Muscle layer of colon (tissue), 2 donors: ENCODE data around the gene HSD3B7.

ENCODE experiments used
- H3K27ac ChIP-seq: one replicate; pipeline ENCODE4 v1.7.0; 2013; ENCODE audit warnings: low read depth, mild to moderate bottlenecking, low read length, moderate library complexity
- H3K27me3 ChIP-seq, 2 donors: one replicate each; pipeline ENCODE4 v1.7.0; 2013; ENCODE audit warnings: low read length in 2 of 2, mild to moderate bottlenecking in 2 of 2; ENCODE audit not compliant: insufficient read depth in 2 of 2, control insufficient read depth in 1 of 2
- H3K36me3 ChIP-seq: one replicate; pipeline ENCODE4 v1.7.0; 2013; ENCODE audit warnings: mild to moderate bottlenecking, low read length; ENCODE audit not compliant: insufficient read depth
- H3K4me1 ChIP-seq: one replicate; pipeline ENCODE4 v1.7.0; 2013; ENCODE audit warnings: mild to moderate bottlenecking, low read length; ENCODE audit not compliant: insufficient read depth
- H3K4me3 ChIP-seq, 2 donors: one replicate each; pipeline ENCODE4 v1.7.0; 2013; ENCODE audit warnings: low read length in 2 of 2, low read depth in 1 of 2, mild to moderate bottlenecking in 1 of 2, moderate library complexity in 1 of 2
- H3K9ac ChIP-seq: one replicate; pipeline ENCODE4 v1.7.0; 2013; ENCODE audit warnings: low read length
- H3K9me3 ChIP-seq: one replicate; pipeline ENCODE4 v1.7.0; 2013; ENCODE audit warnings: mild to moderate bottlenecking, low read length
- donor health status: abdominal sarcoma.
- donor health status: Adenocarcinoma of cecum.

HSD3B7 gene

DNA sequence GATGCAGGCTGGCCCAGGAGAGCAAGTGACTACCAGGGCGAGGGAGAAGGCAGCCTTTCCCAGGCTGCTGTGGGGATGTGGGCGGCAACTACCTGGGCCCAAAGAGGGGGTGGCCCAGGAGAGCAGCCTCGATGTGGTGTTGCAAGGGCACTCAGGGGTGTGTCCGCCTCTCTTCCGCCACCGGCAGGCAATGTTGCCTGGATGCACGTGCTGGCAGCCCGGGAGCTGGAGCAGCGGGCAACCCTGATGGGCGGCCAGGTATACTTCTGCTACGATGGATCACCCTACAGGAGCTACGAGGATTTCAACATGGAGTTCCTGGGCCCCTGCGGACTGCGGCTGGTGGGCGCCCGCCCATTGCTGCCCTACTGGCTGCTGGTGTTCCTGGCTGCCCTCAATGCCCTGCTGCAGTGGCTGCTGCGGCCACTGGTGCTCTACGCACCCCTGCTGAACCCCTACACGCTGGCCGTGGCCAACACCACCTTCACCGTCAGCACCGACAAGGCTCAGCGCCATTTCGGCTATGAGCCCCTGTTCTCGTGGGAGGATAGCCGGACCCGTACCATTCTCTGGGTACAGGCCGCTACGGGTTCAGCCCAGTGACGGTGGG is 2.7 kb downstream of the HSD3B7 start:
- peaks cover 5% of the 10 kb centered on the region for H3K36me3 ChIP-seq
- H3K9ac ChIP-seq, result no peak overlapping the region
- no peak overlapping the region for H3K4me3 ChIP-seq
- peaks cover 14% of the 10 kb centered on the region for H3K4me1 ChIP-seq
- H3K27ac ChIP-seq, result no peak overlapping the region
- H3K27me3 ChIP-seq, result no peaks in the 10 kb centered on the region
- H3K9me3 ChIP-seq, result no peaks in the 10 kb centered on the region

DNA sequence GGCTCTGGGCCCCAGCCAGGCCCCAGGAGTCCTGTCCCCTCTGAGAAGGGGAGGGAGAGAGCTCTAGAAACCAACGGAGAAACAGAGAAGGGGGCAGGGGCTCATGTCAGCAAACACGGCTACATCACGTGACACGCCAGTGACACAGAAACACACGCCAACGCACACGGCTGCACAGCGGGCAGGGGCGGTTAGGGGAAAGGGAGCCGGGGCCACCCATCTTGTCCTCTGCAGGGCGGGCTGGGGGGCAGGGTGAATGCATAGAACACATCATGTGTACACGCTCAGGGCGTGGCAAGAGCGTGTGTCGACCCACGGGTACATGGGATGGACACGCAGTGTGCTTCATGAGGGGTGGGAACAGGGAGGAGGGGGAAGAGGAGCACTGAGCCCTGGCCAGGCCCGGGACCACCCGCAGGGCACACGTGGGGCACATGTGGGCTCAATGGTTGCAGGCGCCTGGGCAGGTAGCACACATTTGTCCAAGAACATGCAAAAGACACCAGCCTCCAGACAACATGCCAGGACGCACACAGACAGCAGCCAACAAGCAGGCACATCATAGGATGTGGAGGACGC is 4.6 kb downstream of the HSD3B7 start:
- Histone ChIP-seq H3K4me1 (peaks cover 14% of the 10 kb centered on the region), H3K4me3 (no peak overlapping the region), H3K9me3 (no peaks in the 10 kb centered on the region), H3K36me3 (peaks cover 5% of the 10 kb centered on the region), H3K27ac (no peak overlapping the region), H3K27me3 (no peaks in the 10 kb centered on the region), H3K9ac (no peak overlapping the region)

DNA sequence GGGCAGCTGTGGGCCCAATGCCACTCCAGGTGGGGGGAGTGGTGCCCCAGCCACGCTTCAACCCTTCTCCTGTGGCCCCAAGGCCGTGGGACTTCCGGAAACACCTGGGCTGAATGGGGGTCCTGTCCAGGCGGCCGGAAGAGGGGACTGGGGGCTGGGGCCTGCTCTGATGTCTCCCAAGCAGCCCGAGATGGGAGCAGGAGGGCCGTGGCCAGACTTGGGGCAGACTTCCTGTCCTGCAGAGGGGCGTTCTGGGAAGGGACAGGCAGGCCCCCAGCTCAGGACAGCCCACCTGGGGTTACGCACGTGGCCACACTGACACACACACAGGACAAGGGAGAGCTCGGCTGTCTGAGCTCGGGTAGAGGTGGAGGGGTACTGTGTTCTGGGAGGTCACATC is 5.1 kb downstream of the HSD3B7 start:
- no peak overlapping the region for H3K4me3 ChIP-seq

DNA sequence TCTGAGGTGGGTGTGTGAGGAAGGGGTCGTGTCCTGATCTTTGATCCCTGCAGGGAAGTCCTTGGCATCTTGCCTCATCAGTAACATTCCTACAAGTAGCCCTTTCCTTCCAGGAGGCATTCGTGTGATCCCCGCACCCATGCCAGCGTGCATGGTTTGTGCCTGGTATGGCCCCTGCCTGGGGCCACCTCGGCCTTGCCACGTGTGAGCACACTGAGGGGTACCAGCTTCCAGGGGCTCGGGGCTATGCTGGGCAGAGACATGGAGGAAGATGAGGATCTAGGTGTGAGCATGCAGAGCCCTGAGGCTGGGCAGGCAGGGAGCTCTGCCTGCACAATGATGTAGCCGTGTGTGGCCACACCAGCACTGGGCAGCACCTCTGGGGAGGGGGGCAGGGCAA is 6.0 kb downstream of the HSD3B7 start:
- no peak overlapping the region for H3K4me3 ChIP-seq
- no peaks in the 10 kb centered on the region for H3K27me3 ChIP-seq
- peaks cover 5% of the 10 kb centered on the region for H3K36me3 ChIP-seq
- no peak overlapping the region for H3K9ac ChIP-seq
- no peak overlapping the region for H3K27ac ChIP-seq
- peaks cover 5% of the 10 kb centered on the region for H3K4me1 ChIP-seq
- H3K9me3 ChIP-seq, result no peaks in the 10 kb centered on the region

More for the DNA sequence above, 5.1 kb downstream of the HSD3B7 start:
- peaks cover 5% of the 10 kb centered on the region for H3K36me3 ChIP-seq
- no peak overlapping the region for H3K9ac ChIP-seq
- peaks cover 14% of the 10 kb centered on the region for H3K4me1 ChIP-seq
- H3K9me3 ChIP-seq, result no peaks in the 10 kb centered on the region
- no peaks in the 10 kb centered on the region for H3K27me3 ChIP-seq
- no peak overlapping the region for H3K27ac ChIP-seq

DNA sequence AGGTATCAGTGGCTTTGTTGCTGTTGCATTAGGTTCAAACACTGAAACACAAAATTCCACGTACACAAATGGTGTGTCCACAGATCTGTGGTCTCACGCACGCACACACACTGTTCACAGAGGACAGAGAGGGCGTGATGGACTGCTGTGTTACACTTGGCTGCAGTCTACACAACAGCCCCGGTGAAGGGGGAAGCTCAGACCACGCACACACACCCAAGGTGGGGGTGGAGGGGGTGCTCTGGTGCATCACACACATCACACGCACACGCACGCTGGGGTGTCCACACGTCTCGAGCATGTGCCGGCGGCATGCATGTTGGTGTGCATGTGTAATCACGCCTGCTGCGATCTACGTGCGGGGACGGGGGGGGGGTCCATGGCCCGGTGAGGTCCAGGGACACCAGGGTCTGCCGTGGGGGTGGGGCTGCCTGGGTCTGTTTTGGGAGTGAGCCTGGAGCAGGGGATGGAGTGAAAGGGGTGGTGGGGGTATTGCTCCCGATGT is 7.3 kb downstream of the HSD3B7 start:
- no peaks in the 10 kb centered on the region for H3K9me3 ChIP-seq
- no peaks in the 10 kb centered on the region for H3K27me3 ChIP-seq
- no peak overlapping the region for H3K4me3 ChIP-seq
- H3K4me1 ChIP-seq, result peaks cover under 1% of the 10 kb centered on the region
- no peak overlapping the region for H3K27ac ChIP-seq
- no peak overlapping the region for H3K9ac ChIP-seq
- H3K36me3 ChIP-seq, result no peaks in the 10 kb centered on the region

DNA sequence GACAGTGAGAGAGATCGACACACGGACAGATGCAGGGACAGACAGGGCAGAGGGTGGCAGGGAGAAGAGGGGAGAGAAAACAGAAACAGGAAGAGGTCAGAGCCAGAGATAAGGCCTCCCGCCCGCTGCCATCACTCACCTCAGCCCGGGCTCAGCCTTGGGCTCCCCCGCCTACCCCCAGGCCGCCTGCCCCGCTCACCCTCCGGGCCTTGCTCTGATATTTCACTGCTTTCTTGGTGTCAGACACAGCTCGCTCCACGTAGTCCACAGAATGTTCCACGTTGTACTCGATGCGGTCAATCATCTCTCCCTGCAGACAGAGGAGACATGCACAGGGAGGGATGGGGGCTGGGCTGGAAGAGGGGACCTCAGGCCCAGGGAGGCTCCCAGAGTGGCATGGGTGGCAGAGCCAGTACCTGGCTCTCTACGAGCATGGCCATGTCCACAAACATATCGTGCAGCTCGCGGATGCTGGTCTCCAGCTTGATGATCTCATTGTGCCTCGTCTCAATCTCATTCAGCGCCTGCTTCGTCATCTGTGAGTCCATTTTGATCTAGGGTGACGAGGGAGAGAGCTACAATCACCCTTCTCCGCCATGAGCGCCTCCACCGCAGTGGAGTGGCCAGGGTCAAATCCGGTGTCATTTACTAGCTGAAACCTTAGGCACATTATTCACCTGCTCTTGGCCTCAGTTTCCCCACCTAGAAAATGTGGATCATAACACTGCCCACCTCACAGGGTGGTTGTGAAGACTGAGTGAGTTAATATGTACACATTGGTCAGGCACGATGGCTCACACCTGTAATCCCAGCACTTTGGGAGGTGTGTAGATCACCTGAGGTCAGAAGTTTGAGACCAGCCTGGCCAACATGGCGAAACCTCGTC is 8.2 kb downstream of the HSD3B7 start:
- peaks cover 4% of the 10 kb centered on the region for H3K4me1 ChIP-seq
- H3K36me3 ChIP-seq, result no peaks in the 10 kb centered on the region
- no peak overlapping the region for H3K9ac ChIP-seq
- H3K27me3 ChIP-seq, result no peaks in the 10 kb centered on the region
- H3K9me3 ChIP-seq, result no peaks in the 10 kb centered on the region
- no peak overlapping the region for H3K4me3 ChIP-seq
- H3K27ac ChIP-seq, result no peak overlapping the region

DNA sequence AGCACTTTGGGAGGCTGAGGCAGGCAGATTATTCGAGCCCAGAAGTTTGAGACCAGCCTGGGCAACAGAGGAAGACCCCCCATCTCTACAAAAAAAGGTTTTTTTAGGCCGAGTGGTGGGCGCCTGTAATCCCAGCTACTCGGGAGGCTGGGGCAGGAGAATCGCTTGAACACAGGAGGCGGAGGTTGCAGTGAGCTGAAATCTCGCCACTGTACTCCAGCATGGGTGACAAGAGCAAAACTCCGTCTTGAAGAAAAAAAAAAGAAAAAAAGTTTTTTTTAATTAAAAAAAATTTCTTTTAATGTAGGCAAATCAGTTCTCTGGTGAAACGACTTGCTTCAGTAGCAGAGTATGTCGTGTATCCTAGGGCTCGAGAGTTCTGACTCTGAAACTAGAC is 10.9 kb downstream of the HSD3B7 start:
- H3K9me3 ChIP-seq, result no peaks in the 10 kb centered on the region
- H3K27me3 ChIP-seq, result no peaks in the 10 kb centered on the region
- peak overlapping the region in 1 of 2 donors; percentile 82 for H3K4me3 ChIP-seq
- peaks cover 4% of the 10 kb centered on the region for H3K4me1 ChIP-seq
- peak overlapping the region; percentile 74 for H3K9ac ChIP-seq
- peak overlapping the region; percentile 59 for H3K27ac ChIP-seq
- no peaks in the 10 kb centered on the region for H3K36me3 ChIP-seq

DNA sequence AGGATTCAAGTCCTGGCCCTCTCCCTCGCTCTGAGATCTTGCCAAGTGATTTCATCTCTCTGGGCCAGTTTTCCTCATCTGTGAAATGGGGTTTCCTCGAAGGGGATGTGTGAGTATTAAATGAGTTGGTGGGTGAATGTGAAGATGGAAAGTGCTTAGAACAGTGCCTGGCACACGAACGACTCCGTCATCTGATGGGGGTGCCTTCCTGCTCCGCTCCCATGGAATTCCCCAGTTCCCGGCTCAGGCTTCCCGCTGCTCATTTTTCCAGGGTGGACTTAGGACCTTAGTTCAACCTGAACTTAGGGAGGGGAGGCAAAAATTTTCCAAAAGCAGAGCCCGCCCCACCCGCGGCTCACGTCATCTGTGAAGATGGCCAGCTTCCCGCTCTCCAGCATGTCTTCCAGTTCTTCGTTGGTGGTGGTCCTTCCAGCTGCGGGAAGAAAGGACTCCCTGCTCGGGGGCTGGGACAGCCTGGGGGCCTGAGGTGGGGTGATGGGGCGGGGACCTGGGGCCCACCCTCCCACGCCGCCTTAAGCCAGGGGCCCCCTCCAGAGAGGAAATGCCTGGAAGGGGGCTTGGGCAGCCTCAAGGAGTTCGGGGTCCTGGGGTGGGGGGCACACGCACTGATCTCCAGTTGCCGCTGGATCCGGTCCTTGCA is 11.4 kb downstream of the HSD3B7 start:
- H3K27ac ChIP-seq, result peak overlapping the region; percentile 59
- H3K9me3 ChIP-seq, result no peaks in the 10 kb centered on the region
- peak overlapping the region; percentile 74 for H3K9ac ChIP-seq
- no peaks in the 10 kb centered on the region for H3K36me3 ChIP-seq
- H3K4me3 ChIP-seq, result peak overlapping the region; percentile 71 to 82
- H3K27me3 ChIP-seq, result no peaks in the 10 kb centered on the region
- peaks cover 4% of the 10 kb centered on the region for H3K4me1 ChIP-seq

DNA sequence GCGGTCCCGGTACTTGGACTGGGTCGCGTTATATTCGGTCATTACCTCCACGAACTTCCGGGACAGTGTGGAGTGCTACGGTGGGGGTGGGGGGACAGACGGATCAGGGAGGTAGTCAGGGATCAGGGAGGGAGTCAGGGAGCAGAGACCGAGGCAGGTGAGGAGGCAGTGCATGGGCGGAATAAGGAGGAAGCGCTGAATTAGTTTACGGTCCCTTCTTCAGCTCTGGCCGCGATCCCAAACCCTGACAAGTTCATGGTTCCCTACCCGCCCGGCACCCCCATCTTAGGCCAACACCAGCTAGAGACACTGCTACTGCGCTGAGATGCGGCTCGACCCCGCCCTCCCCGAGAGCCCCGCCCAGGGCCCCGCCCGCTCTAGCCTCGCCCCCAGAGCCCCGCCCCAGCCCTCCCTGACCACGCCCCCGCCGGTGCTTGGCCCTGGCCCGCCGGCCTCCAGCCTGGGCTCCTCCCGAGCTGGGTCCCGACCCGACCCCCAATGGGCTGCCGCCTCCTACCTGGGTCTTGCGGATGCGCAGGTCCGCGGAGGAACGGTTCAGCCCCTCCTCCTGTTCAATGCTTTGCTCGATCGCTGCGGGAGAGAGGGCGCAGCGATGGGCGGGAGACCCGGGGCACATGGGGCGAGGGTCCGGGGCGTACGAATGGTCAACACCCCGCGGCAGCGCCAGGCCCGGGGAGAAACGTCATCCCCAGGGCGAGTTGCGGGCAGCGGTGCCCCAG is 12.1 kb downstream of the HSD3B7 start:
- Histone ChIP-seq H3K27ac (peak overlapping the region; percentile 74), H3K4me1 (peaks cover 4% of the 10 kb centered on the region), H3K27me3 (no peaks in the 10 kb centered on the region), H3K9ac (peak overlapping the region; percentile 74), H3K9me3 (no peaks in the 10 kb centered on the region), H3K36me3 (no peaks in the 10 kb centered on the region), H3K4me3 (peak overlapping the region; percentile 71 to 82)

DNA sequence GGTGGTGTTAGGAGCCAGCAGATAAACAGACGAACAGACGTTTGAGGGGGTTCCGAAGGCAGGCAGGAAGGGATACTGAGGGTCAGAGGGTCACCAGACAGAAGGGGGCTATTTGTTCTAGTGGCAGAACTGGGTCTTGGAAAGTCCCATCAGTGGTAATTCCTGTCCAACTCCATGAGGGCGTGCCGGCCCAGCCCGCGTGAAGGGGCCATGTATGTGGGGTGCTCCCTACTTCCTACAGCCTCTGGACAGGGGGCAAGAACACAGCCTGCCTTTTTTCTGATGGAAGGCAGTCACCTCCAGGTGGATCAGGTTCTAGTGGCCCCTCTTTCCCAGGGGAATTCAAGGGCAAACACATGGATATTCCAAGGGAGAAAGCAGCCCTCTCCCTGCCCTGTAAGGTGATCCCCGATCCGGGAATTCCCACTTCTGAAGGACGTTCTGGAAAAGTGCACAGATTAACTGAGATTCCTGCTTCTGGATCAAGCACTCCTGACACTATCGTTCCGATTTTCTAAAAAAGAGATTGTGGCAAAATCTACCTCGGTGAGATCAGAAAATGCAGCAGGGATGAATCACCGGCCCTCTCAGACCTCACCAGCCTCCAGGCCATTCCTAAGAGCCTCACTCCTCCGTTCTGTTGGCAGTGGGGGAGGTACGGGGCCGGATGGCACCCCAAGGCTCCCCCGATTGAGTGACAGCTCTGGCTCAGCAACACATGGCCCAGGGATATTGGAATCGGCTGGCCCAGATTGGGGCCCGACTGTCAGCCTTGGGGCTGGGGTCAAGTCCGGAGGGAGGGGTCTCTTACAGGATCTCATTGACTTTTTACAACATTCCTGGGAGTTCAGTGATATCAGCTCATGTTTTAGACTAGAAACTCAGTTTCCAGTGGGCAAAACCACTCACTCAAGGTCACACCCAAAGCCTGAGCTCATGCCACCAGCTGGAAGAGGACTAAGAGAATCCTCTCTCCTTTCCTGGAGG is 13.0 kb downstream of the HSD3B7 start:
- Histone ChIP-seq H3K4me3 (peak overlapping the region; percentile 71 to 82), H3K4me1 (peaks cover 4% of the 10 kb centered on the region), H3K36me3 (no peaks in the 10 kb centered on the region), H3K9ac (no peak overlapping the region), H3K27ac (peak overlapping the region; percentile 74), H3K9me3 (no peaks in the 10 kb centered on the region), H3K27me3 (no peaks in the 10 kb centered on the region)
